ENCODE measurements around the gene SEPHS2.

SEPHS2 gene

GRCh38 chr16:30414159-30414558, 31.5 kb downstream of the SEPHS2 start:
- Histone ChIP-seq H3K4me2 (ENCODE audit: low read depth, low read length, poor library complexity, severe bottlenecking) (no peak overlapping the region), H3F3A (ENCODE audit: low read depth) (peaks cover 4% of the 10 kb centered on the region; the same call in 1 of the 2 replicates), H3K9me2 (replicated peaks; ENCODE audit: low read depth, low read length) (no peaks in the 10 kb centered on the region), H3K4me1 (ENCODE audit: insufficient read depth, low read length, poor library complexity, severe bottlenecking) (peaks cover 25% of the 10 kb centered on the region), H3K9ac (ENCODE audit: low read depth, low read length, poor library complexity, severe bottlenecking) (no peak overlapping the region), H2AFZ (ENCODE audit: low read length) (no peak overlapping the region), H3K36me3 (ENCODE audit: insufficient read depth, low read length) (peaks cover 29% of the 10 kb centered on the region; the same call in 1 of the 2 replicates), H4K20me1 (ENCODE audit: insufficient read depth, low read length, poor library complexity, severe bottlenecking) (peaks cover 24% of the 10 kb centered on the region), H3K79me2 (ENCODE audit: insufficient read depth, low read length) (peaks cover 49% of the 10 kb centered on the region), H3K27me3 (ENCODE audit: insufficient read depth, low read length, poor library complexity, severe bottlenecking) (no peaks in the 10 kb centered on the region), H3K4me3 (ENCODE audit: low read length, poor library complexity, severe bottlenecking) (no peak overlapping the region), H3K9me3 (ENCODE audit: insufficient read depth, low read depth, low read length) (no peaks in the 10 kb centered on the region)
- no peak for TF ChIP-seq EZH2phosphoT487 (IDR thresholded peaks at IDR 0.05; ENCODE audit: borderline replicate concordance)
- TF ChIP-seq CTCF (conservative IDR thresholded peaks at IDR 0.05; ENCODE audit: low read length), result no peak

GRCh38 chr16:30413112-30413806, 32.4 kb downstream of the SEPHS2 start:
- H3K4me3 ChIP-seq (ENCODE audit: low read length, poor library complexity, severe bottlenecking), result no peak overlapping the region
- H3K4me2 ChIP-seq (ENCODE audit: low read depth, low read length, poor library complexity, severe bottlenecking), result peak overlapping the region; percentile 24
- peaks cover 23% of the 10 kb centered on the region; the same call in 1 of the 2 replicates for H3K36me3 ChIP-seq (ENCODE audit: insufficient read depth, low read length)
- no peaks in the 10 kb centered on the region for H3K9me2 ChIP-seq (replicated peaks; ENCODE audit: low read depth, low read length)
- H3K27me3 ChIP-seq (ENCODE audit: insufficient read depth, low read length, poor library complexity, severe bottlenecking), result no peaks in the 10 kb centered on the region
- peaks cover 52% of the 10 kb centered on the region for H3K79me2 ChIP-seq (ENCODE audit: insufficient read depth, low read length)
- TF ChIP-seq EZH2phosphoT487 (IDR thresholded peaks at IDR 0.05; ENCODE audit: borderline replicate concordance) (no peak), CTCF (conservative IDR thresholded peaks at IDR 0.05; ENCODE audit: low read length) (no peak)
- H2AFZ ChIP-seq (ENCODE audit: low read length), result no peak overlapping the region
- H3K9ac ChIP-seq (ENCODE audit: low read depth, low read length, poor library complexity, severe bottlenecking), result peak overlapping the region; percentile 43
- H4K20me1 ChIP-seq (ENCODE audit: insufficient read depth, low read length, poor library complexity, severe bottlenecking), result peaks cover 27% of the 10 kb centered on the region
- H3F3A ChIP-seq (ENCODE audit: low read depth), result peaks cover 7% of the 10 kb centered on the region; the same call in 1 of the 2 replicates
- no peaks in the 10 kb centered on the region for H3K9me3 ChIP-seq (ENCODE audit: insufficient read depth, low read depth, low read length)
- H3K4me1 ChIP-seq (ENCODE audit: insufficient read depth, low read length, poor library complexity, severe bottlenecking), result peaks cover 34% of the 10 kb centered on the region

DNA sequence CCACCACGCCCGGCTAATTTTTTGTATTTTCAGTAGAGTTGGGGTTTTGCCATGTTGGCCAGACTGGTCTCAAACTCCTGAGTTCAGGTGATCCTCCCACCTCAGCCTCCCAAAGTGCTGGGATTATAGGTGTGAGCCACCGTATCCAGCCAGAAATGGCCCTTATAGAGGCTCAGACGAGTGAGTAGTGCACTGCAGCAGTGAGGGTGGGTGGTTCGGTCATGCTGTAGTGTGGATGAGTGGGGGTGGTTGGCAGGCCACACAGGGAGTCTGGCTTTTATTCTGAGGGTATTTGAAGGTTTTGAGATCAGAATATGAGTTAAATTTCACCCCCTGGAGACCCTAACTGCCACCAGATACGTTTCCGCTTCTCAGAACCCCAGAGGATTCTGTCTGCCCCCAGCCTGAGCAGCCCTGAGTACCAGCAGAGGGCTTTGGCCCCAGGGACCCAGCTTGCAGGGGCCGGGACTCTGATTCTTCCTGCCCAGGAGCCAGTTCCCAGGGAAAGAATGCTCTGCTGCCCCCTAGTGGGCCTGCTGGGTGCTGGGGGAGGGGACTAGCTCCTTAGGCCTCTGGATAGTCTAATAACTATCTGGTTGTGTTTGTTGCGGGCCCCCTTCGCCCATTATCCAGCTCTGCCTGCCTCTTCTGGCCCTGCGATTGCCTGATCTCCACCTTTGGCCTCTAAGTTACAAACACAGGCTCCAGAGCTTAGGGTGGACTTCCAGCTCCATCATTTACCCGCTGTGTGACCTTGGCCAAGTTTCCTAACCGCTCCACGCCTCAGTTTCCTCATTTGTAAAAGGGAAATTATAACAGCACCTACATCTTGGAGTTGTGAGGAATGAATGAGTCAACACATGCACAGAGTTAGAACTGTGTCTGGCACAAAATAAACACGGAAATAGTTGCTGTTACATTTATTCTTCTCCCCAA, 36.3 kb downstream of the SEPHS2 start:
- no peaks in the 10 kb centered on the region for H3K27me3 ChIP-seq (ENCODE audit: insufficient read depth, low read length, poor library complexity, severe bottlenecking)
- no peaks in the 10 kb centered on the region for H3K9me2 ChIP-seq (replicated peaks; ENCODE audit: low read depth, low read length)
- H3K9ac ChIP-seq (ENCODE audit: low read depth, low read length, poor library complexity, severe bottlenecking), result peak overlapping the region; percentile 73
- peaks cover 10% of the 10 kb centered on the region; the same call in 1 of the 2 replicates for H3F3A ChIP-seq (ENCODE audit: low read depth)
- no peak overlapping the region for H2AFZ ChIP-seq (ENCODE audit: low read length)
- peaks cover 23% of the 10 kb centered on the region for H4K20me1 ChIP-seq (ENCODE audit: insufficient read depth, low read length, poor library complexity, severe bottlenecking)
- H3K4me1 ChIP-seq (ENCODE audit: insufficient read depth, low read length, poor library complexity, severe bottlenecking), result peaks cover 44% of the 10 kb centered on the region
- H3K4me2 ChIP-seq (ENCODE audit: low read depth, low read length, poor library complexity, severe bottlenecking), result peak overlapping the region; percentile 98
- no peaks in the 10 kb centered on the region for H3K9me3 ChIP-seq (ENCODE audit: insufficient read depth, low read depth, low read length)
- peaks cover 16% of the 10 kb centered on the region; the same call in 1 of the 2 replicates for H3K36me3 ChIP-seq (ENCODE audit: insufficient read depth, low read length)
- H3K79me2 ChIP-seq (ENCODE audit: insufficient read depth, low read length), result peaks cover 47% of the 10 kb centered on the region
- peak overlapping the region; percentile 84 for H3K4me3 ChIP-seq (ENCODE audit: low read length, poor library complexity, severe bottlenecking)
- TF ChIP-seq EZH2phosphoT487 (IDR thresholded peaks at IDR 0.05; ENCODE audit: borderline replicate concordance) (no peak), CTCF (conservative IDR thresholded peaks at IDR 0.05; ENCODE audit: low read length) (peak; percentile 91)

Measured in Loucy (cell line).